Activated CD4-positive, alpha-beta T cell treated with anti-CD3 and anti-CD28 coated beads, Interleukin-2, amount 50 U/mL, for 48 hours (primary cell): ENCODE data around the gene RTN4.
A peak's percentile ranks its signal among the peaks of the same experiment; 100 is the strongest.
"Not testable (repeated sequence)": the region's sequence is repeated elsewhere in the genome, so short reads cannot be mapped to it uniquely, and the experiment has no call there.

Experiments
- DNase-seq, 2 experiments: peaks; one replicate each; pipeline ENCODE4 v3.0.0-alpha.2; 2020

The RTN4 gene

GRCh38 chr2:55050100-55050994 is at the start of gene RTN4:
TSS of gene RTN4 (minus strand) at chr2:55050451. CDS start at chr2:55050300, 151 bp downstream.
- DNase-seq: peak; percentile 98 to 99

GRCh38 chr2:55099493-55099877 is 49.2 kb upstream of the RTN4 start:
- DNase-seq: no peak

GRCh38 chr2:55097461-55098410 is 47.5 kb upstream of the RTN4 start:
- no peak for DNase-seq

GRCh38 chr2:55097082-55097460 is 46.8 kb upstream of the RTN4 start:
- no peak for DNase-seq

- DNase-seq: no peak
Measured at GRCh38 chr2:55096586-55096985, 46.3 kb upstream of the RTN4 start.

GRCh38 chr2:55093381-55093780 is 43.1 kb upstream of the RTN4 start:
- no peak for DNase-seq

GRCh38 chr2:55092439-55092838 is 42.2 kb upstream of the RTN4 start:
- DNase-seq: no peak

- not testable (repeated sequence) for DNase-seq
Measured at GRCh38 chr2:55091681-55092080, 41.4 kb upstream of the RTN4 start.

- DNase-seq: no peak
Measured at GRCh38 chr2:55090702-55091101, 40.5 kb upstream of the RTN4 start.

- no peak for DNase-seq
Measured at GRCh38 chr2:55089726-55090125, 39.5 kb upstream of the RTN4 start.

GRCh38 chr2:55088400-55088799 is 38.1 kb upstream of the RTN4 start:
- no peak for DNase-seq

GRCh38 chr2:55087936-55088335 is 37.7 kb upstream of the RTN4 start:
- DNase-seq: no peak

- no peak for DNase-seq
Measured at GRCh38 chr2:55087501-55087900, 37.2 kb upstream of the RTN4 start.

- DNase-seq: no peak
Measured at GRCh38 chr2:55085113-55086040, 35.1 kb upstream of the RTN4 start.

GRCh38 chr2:55084641-55085040 is 34.4 kb upstream of the RTN4 start:
- no peak for DNase-seq

GRCh38 chr2:55080204-55080738 is 30.0 kb upstream of the RTN4 start:
- DNase-seq: no peak

- no peak for DNase-seq
Measured at GRCh38 chr2:55078956-55079355, 28.7 kb upstream of the RTN4 start.

- no peak for DNase-seq
Measured at GRCh38 chr2:55076721-55077120, 26.5 kb upstream of the RTN4 start.

GRCh38 chr2:55076019-55076418 is 25.8 kb upstream of the RTN4 start:
- not testable (repeated sequence) for DNase-seq

- no peak for DNase-seq
Measured at GRCh38 chr2:55073000-55073983, 23.0 kb upstream of the RTN4 start.
